GM18909 (cell line): ENCODE data around the gene MAPKBP1.
"Not testable (repeated sequence)": the region's sequence is repeated elsewhere in the genome, so short reads cannot be mapped to it uniquely, and the experiment has no call there.

Experiments
- ATAC-seq: cut with Tn5 transposase; IDR thresholded peaks from one replicate; pipeline ENCODE4 v1.9.1; 2021; ENCODE audit warnings: mild to moderate bottlenecking; ENCODE audit not compliant: unreplicated experiment, poor library complexity

The MAPKBP1 gene

DNA sequence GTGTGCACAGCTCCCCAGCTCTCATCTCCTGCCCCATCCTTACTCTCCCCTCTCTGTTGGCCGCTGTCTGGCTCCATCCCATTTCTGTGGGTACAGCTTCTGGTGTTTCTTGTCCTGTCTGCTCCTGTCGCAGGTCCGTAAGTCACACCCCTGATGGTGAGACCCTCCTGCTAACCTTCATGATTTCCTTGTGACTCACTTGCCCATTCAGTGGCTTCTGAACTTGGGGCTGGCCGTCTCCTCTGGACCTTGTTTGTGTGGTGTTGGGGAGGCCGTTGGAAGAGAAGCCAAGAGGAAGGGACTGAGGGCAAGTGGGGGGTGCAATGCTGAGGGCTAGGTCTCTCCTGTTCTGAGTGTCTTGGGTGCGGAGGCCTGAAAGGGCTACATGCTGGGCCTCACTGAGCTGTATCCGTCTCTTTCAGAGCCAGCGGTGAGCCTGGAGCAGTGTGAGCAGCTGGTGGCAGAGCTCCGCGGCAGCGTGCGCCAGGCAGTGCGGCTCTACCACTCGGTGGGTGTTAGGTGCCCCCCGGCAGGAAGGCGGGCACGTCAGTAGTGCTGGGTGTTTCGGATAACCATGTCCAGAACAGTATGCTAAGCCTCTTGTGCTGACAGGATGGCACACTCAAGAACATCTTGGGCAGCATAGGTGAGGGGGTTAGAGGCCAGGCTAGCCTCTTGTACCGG, 49.9 kb downstream of the MAPKBP1 start:
- ATAC-seq: no peak

DNA sequence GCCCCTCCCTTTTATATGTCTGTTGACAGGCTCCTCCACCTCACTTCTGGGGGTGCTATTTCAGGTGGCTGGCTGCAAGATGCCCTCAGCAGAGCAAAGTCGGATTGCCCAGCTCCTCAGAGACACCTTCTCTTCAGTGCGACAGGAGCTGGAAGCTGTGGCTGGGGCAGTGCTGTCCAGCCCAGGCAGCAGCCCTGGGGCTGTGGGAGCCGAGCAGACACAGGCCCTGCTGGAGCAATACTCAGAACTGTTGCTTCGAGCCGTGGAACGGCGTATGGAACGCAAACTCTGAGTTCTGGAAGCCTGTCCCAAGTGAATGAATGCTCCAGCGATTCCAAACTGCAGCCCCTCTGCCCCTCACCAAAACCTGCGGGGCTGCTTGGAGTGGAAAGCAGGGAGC, 50.9 kb downstream of the MAPKBP1 start:
- no peak for ATAC-seq

DNA sequence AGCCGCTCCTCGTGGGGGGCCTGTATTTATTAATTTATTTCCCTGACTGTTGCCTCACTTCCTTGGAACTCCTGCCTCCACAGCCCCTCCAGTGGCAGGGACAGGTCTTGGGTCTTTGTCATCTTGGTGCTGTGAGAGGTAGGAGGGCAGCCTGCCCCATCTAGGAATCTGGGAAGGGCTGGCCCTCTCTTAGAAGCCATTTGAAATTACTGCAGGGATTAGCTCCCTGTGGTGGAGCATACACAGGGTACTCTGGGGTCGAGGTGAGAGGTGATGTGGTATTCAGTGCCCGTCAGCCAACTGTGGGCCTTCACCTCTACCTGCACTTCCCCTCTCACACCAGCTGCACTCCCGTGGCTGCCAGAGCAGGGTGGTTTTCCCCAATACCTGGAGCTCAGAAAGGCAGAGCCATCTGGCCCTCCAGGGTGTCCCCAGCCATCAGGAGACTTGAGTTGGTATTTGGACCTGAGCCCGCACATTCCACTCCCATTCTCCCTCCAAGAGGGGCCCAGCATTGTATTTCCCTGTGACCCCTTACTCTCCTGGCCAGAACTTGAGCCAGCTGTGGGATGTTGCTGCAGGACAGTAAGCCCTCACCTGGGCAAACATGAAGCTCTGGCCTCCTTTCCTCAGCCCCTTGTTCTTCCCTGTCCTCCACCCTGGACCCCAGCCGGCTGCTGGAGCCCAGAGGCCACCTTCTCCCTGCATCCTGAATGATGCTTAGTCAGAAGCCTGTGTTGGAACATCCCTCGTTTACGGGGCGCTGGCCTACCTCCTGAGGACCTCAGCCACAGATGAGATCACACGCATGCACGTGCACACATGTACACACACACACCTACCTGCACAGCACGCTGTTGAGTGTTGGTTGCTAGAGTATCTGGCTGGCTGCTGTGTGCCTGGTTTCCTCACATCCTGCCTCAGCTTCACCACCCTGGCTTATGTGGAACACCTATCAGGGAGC, 51.6 kb downstream of the MAPKBP1 start:
- ATAC-seq: no peak

DNA sequence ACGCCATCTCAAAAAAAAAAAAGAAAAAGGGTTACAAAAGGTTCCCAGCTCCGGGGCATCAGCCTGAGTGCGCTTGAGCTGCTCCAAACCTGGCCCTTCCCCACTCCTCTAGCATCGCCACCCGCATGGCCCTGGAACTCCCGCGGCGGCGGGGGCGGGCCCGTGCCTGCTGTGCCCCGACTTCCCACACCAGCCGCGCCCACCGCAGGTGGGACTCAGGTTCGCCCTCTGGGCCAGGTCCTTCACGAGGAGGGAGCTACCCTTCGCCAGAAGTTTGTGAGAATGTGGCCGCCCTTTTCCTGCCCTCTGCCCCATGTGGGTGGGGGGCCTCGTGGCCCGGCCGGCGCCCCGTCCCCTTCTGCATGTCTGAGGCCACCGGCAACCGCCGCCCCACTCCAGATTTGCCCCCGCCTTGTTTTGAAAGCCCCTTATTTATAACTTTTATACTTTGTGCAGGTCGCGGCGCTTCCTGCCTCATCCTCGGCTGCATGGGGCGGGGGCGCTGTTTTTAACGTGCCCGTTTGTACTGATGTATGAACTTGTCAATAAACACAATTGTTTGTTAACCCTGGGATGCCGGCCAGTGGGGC, 53.1 kb downstream of the MAPKBP1 start:
- ATAC-seq: no peak

DNA sequence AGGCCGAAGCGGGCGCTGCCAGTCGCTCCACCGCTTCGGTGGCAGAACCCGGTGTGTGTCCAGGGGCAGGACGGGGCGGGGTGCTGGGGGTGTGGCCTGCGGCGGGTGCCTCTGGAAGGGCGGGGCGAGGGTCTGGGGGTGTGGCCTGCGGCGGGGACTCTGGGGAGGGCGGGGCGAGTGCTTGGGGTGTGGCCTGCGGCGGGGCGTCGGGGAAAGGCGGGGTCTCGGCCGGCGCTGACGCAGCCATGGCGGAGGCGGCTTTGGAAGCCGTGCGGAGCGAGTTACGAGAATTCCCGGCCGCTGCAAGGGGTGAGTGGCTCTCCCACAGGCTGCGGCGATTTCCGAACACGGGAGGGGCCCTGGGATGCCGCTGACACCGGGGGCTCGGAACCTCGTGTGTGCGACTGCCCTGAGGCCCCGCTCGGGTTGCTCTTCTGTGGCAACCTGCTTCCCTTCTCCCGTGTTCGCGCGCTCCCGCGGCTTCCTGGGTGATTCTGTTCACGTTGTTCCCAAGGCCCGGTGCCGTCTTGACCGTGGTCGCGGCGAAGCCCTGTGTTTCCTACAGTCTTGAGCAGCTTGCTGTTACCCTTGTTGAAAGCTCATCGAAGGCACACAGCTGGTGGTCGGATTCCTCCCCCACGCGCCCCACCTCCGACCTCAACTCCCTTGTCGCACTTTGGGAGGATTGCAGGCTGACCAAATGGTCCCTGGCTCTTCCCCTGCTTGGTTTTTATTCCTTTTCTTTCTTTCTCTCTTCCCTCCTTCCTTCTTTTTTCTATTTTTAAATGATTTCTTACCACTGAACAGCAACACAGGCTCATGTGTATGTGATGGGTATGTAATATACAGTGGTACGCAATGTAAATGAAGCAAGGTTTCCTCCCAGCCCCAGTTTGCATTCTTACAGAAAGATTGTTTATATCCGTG, 53.9 kb downstream of the MAPKBP1 start, which contains the start of gene JMJD7:
Gene JMJD7, plus strand, starts transcription at position 213 of the 927 bp plus-strand sequence. Its CDS starts 33 bp downstream, at position 246.
- peak; percentile 71 for ATAC-seq

DNA sequence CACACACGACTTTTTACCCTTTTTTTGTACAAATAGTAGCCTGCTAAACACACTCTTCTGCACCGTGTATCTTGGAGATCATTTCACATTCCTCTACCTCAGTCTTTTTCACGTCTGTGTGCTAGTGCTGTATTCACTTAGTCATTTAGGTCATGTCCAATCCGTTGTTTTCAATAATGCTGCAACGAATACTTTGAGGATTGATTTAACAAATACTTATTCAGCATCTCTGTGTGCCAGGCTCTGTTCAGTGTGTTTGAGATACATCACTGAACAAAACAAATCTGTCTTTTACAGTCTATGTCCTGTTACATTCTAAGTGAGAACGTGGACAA, 54.5 kb downstream of the MAPKBP1 start:
- no peak for ATAC-seq

DNA sequence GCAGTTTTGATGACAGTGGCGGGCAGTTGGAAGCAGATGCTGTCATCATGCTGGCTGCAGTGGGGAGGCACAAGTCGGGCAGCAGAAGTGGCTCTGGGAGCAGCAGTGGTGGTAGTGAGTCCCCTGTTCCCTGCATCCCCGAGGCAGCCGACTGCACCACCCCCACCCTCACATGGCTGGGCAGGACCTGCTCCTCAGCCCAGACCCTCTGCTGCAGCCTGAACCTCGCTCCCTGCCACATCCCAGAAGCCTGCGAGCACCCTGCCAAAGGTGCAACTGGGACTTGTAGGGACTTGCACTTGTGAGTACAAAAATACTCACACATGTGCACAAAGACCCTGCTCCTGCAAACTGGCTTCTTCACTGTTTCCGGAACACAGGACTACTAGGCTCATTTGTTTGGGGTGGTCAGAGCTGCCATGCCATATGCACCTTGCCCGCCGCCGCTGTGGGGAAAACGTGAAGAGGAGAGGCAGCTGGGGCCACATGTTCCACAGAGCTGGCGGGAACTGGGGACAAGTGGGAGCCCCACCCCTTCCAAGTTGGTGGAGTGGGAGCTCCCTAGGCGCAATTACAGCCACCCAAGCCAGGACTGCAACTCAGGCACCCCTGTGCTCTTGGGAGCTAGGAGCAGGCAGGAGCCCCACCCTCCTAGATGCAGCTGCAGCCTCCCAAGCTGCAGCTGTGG, 55.8 kb downstream of the MAPKBP1 start:
- ATAC-seq: no peak

DNA sequence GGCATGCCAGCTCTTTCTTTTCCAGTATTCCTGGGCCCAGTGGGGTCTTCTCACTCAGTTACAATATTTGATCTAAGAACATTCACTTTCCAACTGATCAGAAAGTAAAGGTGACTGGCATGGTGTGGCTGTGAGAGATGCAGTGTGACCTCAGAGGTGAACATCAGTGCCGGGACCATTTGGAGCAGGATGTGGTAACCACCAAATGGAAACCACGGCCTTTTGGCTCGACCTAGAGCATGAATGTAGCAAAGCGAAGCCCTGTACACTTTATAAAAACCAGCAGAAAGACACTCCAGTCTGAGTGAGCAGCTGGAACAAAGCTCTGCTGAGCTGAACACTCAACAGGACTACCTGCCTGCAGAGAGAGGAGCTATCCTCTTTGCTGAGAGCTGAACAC, 57.0 kb downstream of the MAPKBP1 start:
- not testable (repeated sequence) for ATAC-seq

DNA sequence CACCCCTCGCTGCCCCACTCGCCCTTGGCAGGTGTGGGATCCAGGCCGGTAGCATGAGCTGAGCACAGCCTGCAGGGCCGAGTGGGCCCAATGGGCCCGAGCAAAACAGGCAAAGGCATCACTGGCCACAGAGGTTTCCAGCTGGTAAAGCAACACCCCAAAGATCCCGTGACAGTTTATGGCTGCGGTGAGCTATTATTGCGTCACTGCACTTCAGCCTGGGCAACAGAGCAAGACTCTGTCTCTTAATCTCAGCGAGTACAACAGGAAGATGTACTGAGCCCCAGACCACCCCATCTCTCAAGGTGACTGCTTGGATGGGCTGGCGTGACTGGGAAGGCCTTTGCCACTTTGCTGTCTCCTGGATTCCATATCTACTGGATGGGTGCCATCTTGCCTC, 57.9 kb downstream of the MAPKBP1 start:
- no peak for ATAC-seq

DNA sequence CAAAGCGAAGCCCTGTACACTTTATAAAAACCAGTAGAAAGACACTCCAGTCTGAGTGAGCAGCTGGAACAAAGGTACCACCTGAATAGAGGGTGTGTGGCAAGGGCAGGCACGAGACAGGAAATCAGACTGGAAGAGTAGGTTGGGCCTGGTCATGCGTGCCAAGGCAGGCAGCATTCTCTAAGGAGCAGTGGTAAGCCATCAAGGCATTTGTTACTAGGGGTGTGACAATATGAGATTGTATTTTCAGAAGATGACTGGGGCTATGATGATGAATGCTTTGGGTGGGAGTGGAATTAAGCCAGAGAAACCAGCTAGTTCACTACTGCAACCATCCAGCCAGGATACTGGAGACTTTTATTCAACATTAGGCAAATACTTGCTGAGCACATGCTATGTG, 58.6 kb downstream of the MAPKBP1 start:
- ATAC-seq: no peak

DNA sequence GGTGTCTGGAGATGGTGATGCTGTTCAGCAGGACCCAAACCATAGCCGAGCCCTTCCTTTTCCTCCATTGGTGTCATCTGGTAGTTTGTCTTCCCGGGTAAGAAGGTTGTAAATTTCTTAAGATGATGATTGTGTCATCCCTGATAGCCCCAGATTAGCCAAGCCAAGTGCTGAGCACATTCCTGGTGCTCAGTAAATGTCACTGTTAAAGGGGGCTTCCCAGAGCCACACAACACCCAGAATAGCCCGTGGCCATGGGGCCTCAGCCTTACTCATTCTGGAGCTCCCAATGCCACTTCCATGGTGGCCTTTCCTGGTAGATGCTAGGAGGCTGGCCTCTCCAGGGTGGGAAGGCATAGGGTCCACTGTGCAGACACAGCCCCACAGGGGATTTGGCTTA, 59.8 kb downstream of the MAPKBP1 start:
- ATAC-seq: no peak

DNA sequence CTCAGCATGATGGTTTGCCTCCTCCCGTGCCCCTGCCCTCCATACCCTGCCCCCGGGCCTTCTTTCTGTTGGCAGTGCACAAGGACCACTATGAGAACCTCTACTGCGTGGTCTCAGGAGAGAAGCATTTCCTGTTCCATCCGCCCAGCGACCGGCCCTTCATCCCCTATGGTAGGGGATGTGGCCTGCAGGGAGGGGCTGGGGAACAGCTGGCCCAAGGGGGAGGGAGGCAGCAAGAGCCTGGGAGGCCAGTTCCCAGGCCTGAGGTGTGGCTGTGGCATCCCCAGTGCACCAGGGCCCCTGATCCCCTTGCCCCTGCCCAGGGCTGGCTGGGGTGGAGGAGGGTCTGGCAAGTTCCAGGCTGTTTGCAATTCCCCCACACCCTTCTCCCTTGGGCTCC, 61.8 kb downstream of the MAPKBP1 start:
- no peak for ATAC-seq

DNA sequence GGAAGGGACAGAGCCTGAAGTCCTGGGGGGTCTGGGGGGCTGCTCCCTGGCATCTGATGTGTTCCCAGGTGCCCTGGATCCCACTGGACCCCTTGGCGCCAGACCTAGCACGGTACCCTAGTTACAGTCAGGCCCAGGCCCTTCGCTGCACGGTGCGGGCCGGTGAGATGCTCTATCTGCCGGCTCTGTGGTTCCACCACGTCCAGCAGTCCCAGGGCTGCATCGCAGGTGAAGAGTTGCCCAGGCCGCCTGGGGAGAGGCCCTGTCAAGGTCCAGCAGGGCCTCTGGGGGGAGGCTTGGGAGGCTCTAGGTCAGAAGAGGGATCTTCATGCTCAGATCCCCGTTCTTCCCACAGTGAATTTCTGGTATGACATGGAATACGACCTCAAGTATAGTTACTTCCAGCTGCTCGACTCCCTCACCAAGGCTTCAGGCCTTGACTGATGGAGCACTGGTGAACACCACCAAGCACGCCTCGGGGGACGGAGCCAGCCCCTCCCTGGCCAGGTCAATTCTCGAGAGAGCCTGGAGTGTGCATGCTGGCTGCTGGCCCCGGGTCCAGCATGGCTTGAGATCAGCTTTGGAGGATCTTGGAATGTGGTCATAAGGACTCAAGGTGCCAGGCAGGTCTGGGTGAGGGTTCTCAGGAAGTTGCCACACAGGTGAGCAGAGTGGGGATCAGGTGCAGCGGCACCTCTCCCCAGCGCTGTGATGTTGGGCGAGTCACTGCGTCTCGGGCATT, 62.6 kb downstream of the MAPKBP1 start:
- ATAC-seq: no peak

DNA sequence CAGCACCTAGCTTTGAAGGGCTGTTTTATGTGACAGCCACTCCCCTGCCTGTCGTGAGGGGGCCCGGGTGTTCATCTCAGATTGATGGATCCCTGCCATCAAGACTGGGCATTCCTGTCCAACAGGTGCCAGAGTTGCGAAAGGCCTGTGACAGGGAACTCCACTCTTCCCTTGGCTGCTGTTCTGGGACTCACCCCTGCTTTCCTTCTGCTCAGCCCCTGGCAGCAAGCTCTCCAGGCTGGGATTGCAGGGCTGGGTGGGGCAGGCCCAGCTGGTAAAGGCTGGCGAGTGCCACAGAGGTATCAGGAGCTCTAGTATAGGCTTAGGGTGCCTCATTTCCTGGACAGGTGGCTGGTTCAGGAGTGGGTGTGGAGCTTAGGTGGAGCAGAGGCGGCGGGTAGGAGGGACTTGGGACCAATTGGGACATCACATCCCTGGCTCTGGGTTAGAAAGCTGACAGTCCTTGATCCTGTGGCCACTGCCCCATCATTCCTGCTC, 64.2 kb downstream of the MAPKBP1 start, which contains the start of gene PLA2G4B:
Gene PLA2G4B, plus strand, starts transcription at position 448 of the 498 bp plus-strand sequence. CDS start 67 bp downstream, outside the sequence.
- ATAC-seq: no peak

DNA sequence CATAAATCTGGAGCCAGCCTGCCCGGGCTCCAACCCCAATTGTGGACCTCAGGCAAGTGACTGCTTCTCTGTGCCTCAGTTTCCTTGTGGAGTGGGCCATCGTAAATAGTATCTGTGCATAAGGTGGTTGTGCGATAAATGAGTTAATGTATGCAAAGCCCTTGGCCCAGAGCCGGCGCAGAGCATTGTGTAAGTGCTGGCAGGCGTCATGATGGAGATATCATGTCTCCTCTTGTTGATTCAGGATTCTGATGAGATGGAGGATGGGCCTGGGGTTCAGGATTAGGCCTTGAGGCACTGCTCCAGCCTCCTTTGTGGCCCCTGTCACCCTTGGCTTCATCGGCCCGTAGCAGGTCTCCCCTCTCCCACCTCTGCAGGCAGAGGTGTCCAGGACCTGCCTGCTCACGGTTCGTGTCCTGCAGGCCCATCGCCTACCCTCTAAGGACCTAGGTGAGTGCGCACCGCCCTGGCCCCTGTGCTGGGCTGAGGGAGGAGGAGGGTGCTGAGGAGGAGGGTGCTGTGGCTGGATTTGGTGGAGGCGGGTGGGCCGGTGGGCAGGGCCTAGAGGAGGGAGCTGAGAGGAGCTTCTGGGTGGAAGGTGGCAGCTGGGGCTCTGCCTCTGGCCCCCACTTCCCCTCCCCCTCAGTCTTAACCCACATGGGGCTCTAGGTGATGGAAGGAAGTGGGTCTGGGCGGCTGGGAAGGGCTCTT, 65.7 kb downstream of the MAPKBP1 start:
- ATAC-seq: no peak

DNA sequence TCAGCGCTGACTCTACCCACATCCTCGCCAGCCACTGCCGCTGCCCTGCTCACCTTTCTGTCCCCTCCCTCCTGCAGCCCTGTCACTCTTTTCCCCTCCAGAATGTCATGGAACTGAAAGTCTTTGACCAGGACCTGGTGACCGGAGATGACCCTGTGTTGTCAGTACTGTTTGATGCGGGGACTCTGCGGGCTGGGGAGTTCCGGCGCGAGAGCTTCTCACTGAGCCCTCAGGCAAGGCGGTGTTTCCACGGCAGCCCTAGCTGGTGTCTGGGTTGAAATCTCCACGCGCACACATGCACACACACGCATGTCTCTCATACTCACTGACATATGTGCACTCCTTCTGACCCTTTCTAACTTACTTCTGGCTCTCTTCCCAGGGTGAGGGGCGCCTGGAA, 66.4 kb downstream of the MAPKBP1 start:
- ATAC-seq: no peak

DNA sequence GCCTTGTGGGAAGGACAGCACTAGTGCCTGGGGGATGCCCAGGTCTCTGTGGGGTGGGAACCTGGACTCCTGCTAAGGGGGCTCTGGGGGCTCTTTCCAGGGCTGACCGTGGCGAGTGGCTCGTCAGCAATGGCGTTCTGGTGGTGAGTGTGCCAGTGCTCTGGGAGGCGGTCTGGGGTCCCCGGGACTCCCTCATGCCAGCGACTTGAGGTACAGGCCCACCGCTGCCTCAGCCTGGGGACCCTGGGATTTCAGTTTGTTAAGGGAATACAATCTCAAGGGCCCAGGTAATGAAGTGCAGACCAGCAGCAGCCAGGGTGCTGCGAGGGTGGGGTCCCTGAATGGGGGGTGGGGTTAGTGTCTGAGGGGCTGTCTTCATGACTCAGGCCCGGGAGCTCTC, 66.8 kb downstream of the MAPKBP1 start:
- ATAC-seq: no peak

DNA sequence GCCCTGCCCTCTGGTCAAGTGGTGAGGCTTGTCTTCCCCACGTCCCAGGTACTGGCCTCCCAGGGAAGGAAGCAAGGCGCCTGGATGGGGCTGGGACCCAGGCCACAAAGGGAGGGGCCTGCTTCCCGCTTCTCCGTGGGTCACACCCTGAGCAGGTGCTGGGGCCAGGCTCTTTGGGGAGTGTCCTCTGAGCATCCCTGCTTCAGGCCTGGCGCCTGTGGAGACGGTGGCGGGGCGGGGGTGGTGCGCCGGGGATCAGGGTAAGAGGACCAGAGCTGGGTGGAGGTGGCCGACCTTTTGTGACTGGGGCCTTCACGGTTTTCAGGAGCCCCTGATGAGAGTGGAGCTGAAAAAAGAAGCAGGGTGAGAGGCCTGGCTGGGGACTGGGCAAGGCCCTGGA, 67.9 kb downstream of the MAPKBP1 start:
- ATAC-seq: no peak
